SU-DHL-6 (cell line): ENCODE data around the gene EDIL3.

Experiments
- H2AFZ ChIP-seq: fragments of 200-600 bp; sonication (generic); 2 replicates; pipeline ENCODE4 v1.6.1; 2014; ENCODE audit warnings: low read depth, mild to moderate bottlenecking, moderate library complexity, mixed read lengths, antibody characterized with exemption, low read length; ENCODE audit not compliant: severe bottlenecking
- H3F3A ChIP-seq: fragments of 200-600 bp; shearing (Covaris generic); 2 replicates; pipeline ENCODE4 v1.6.0; 2016; ENCODE audit warnings: antibody characterized with exemption, mild to moderate bottlenecking; ENCODE audit not compliant: insufficient read depth
- H3K27ac ChIP-seq: fragments of 200-600 bp; sonication (generic); 2 replicates; pipeline ENCODE4 v1.5.1; 2016; ENCODE audit warnings: low read depth, mild to moderate bottlenecking, low read length, moderate library complexity, mixed read lengths
- H3K27me3 ChIP-seq: fragments of 200-600 bp; sonication (generic), shearing (Covaris generic); 2 replicates; pipeline ENCODE4 v1.6.0; 2014; ENCODE audit warnings: mild to moderate bottlenecking, low read length
- H3K36me3 ChIP-seq: fragments of 200-600 bp; sonication (generic); 2 replicates; pipeline ENCODE4 v1.6.1; 2014; ENCODE audit warnings: mild to moderate bottlenecking, low read length, mixed read lengths
- H3K4me2 ChIP-seq: fragments of 300-600, 200-600 bp; shearing (Covaris generic), sonication (generic); 2 replicates; pipeline ENCODE4 v1.6.0; 2014; ENCODE audit warnings: low read length, low read depth, mild to moderate bottlenecking; ENCODE audit not compliant: poor library complexity, severe bottlenecking
- H3K4me3 ChIP-seq: fragments of 200-600 bp; sonication (generic); 2 replicates; pipeline ENCODE4 v1.5.1; 2014; ENCODE audit warnings: antibody characterized with exemption, low read length, mild to moderate bottlenecking, mixed read lengths; ENCODE audit not compliant: insufficient read depth, poor library complexity, severe bottlenecking
- H3K79me2 ChIP-seq: fragments of 200-600 bp; sonication (generic); 2 replicates; pipeline ENCODE4 v1.6.1; 2014; ENCODE audit warnings: mild to moderate bottlenecking, low read length, moderate library complexity; ENCODE audit not compliant: insufficient read depth
- H3K9ac ChIP-seq: fragments of 200-600 bp; sonication (generic); 2 replicates; pipeline ENCODE4 v1.7.0; 2014; ENCODE audit warnings: mild to moderate bottlenecking, low read length
- H3K9me2 ChIP-seq: fragments of 200-600 bp; sonication (generic); replicated peaks from 2 replicates; pipeline ENCODE4 v1.6.1; 2014; ENCODE audit warnings: low read length; ENCODE audit not compliant: insufficient read depth
- H3K9me3 ChIP-seq: fragments of 200-600 bp; sonication (generic); 2 replicates; pipeline ENCODE4 v1.6.1; 2014; ENCODE audit warnings: low read length, mixed read lengths; ENCODE audit not compliant: insufficient read depth
- H4K20me1 ChIP-seq: fragments of 200-600 bp; sonication (generic); 2 replicates; pipeline ENCODE4 v1.6.1; 2014; ENCODE audit warnings: low read depth, mild to moderate bottlenecking, antibody characterized with exemption, low read length, moderate library complexity, mixed read lengths
- CTCF ChIP-seq: fragments of 200-600 bp; sonication (generic); IDR thresholded peaks from one replicate; pipeline ENCODE4 v1.5.1; 2017; ENCODE audit warnings: antibody characterized with exemption, mild to moderate bottlenecking, low read length, moderate library complexity; ENCODE audit not compliant: insufficient read depth, poor library complexity, severe bottlenecking
- EZH2phosphoT487 ChIP-seq: fragments of 200-600 bp; sonication (generic), shearing (Covaris generic); conservative IDR thresholded peaks from 2 replicates; pipeline ENCODE4 v1.6.1; 2018; ENCODE audit warnings: mild to moderate bottlenecking, antibody characterized with exemption, low read length, moderate library complexity, mixed read lengths

EDIL3 gene

GRCh38 chr5:83972236-83972635, 412.4 kb downstream of the EDIL3 start:
- Histone ChIP-seq H3K36me3 (no peaks in the 10 kb centered on the region), H4K20me1 (no peaks in the 10 kb centered on the region), H3K27ac (no peak overlapping the region), H3F3A (no peaks in the 10 kb centered on the region), H3K9ac (no peak overlapping the region), H3K4me2 (no peak overlapping the region), H2AFZ (no peak overlapping the region), H3K79me2 (no peaks in the 10 kb centered on the region), H3K27me3 (no peaks in the 10 kb centered on the region), H3K9me2 (no peaks in the 10 kb centered on the region), H3K4me3 (no peak overlapping the region), H3K9me3 (no peaks in the 10 kb centered on the region)
- TF ChIP-seq EZH2phosphoT487 (no peak), CTCF (no peak)

- Histone ChIP-seq H3K27ac (no peak overlapping the region), H4K20me1 (no peaks in the 10 kb centered on the region), H3K4me3 (no peak overlapping the region), H3F3A (no peaks in the 10 kb centered on the region), H3K9me2 (no peaks in the 10 kb centered on the region), H3K79me2 (no peaks in the 10 kb centered on the region), H2AFZ (no peak overlapping the region), H3K9me3 (no peaks in the 10 kb centered on the region), H3K9ac (no peak overlapping the region), H3K36me3 (no peaks in the 10 kb centered on the region), H3K27me3 (no peaks in the 10 kb centered on the region), H3K4me2 (no peak overlapping the region)
- no peak for TF ChIP-seq EZH2phosphoT487
- no peak for TF ChIP-seq CTCF
Measured at GRCh38 chr5:83967417-83967816, 417.3 kb downstream of the EDIL3 start.

GRCh38 chr5:83965441-83965840, 419.2 kb downstream of the EDIL3 start:
- no peak overlapping the region for H2AFZ ChIP-seq

More at GRCh38 chr5:83965441-83965840, 419.2 kb downstream of the EDIL3 start:
- Histone ChIP-seq H3K9ac (no peak overlapping the region), H3K27ac (no peak overlapping the region), H3F3A (no peaks in the 10 kb centered on the region), H4K20me1 (no peaks in the 10 kb centered on the region), H3K9me2 (no peaks in the 10 kb centered on the region), H3K4me3 (no peak overlapping the region), H3K36me3 (no peaks in the 10 kb centered on the region), H3K79me2 (no peaks in the 10 kb centered on the region), H3K27me3 (no peaks in the 10 kb centered on the region), H3K9me3 (no peaks in the 10 kb centered on the region), H3K4me2 (no peak overlapping the region)
- TF ChIP-seq CTCF (no peak), EZH2phosphoT487 (no peak)
